HepG2 (cell line): Measurements from ENCODE around the gene AUTS2. TPM values are rescaled to one million over a fixed set of nuclear protein-coding genes. Genes with fewer than 3 reads are reported as not detected.

Source experiments
- ATAC-seq: fragments of 200-7000 bp; cut with Tn5 transposase; 3 replicates; pipeline ENCODE4 v1.9.1; 2020; ENCODE audit warnings: mild to moderate bottlenecking, moderate library complexity
- BruUV-seq: library from RNA; stranded (reverse); fragments of 400-500 nt; replicated peaks from 2 replicates; lab custom pipeline; 2021; lab: Mats Ljungman, UMichigan
- CTCF ChIA-PET: fragments of 300-600 bp; formaldehyde crosslinking; extraction: SDS; loops from one replicate; lab custom pipeline; 2021; ENCODE audit warnings: low total read pairs, inconsistent platforms, low intra/inter-chr PET ratio; lab: Yijun Ruan, JAX
- POLR2A ChIA-PET: fragments of 350-600 bp; sonication (Branson Sonifier 250); formaldehyde crosslinking; loops from one replicate; lab custom pipeline; 2020; ENCODE audit warnings: antibody characterized with exemption, inconsistent platforms; lab: Yijun Ruan, JAX
- DNase-seq: peaks from one replicate; pipeline ENCODE4 v3.0.0-alpha.2; 2015; ENCODE audit warnings: low spot score
- FAIRE-seq: peaks from 3 replicates; lab custom pipeline; 2011; peaks lifted over from hg19 to GRCh38; lab: Jason Lieb, UNC
- H2AFZ ChIP-seq: one replicate; pipeline ENCODE4 v1.6.1; 2011; ENCODE audit warnings: low read length, inconsistent platforms
- H3K27ac ChIP-seq: fragments of 300-600 bp; 3 replicates; pipeline ENCODE4 v1.8.0; 2011; ENCODE audit warnings: mixed run types, mild to moderate bottlenecking, mixed read lengths, low read length, inconsistent platforms; ENCODE audit not compliant: insufficient read depth; ENCODE audit errors: extremely low read length
- H3K27me3 ChIP-seq, 2 experiments: fragments of 200-600 bp in 1 of 2; 2 replicates in 1 of 2; 3 replicates in 1 of 2; pipeline versions ENCODE4 v1.6.0 to v1.8.0; 2011; ENCODE audit warnings: low read length in 2 of 2, mild to moderate bottlenecking in 2 of 2, moderate library complexity in 2 of 2, inconsistent platforms in 1 of 2; ENCODE audit not compliant: insufficient read depth in 2 of 2, control insufficient read depth in 1 of 2
- H3K36me3 ChIP-seq, 2 experiments: fragments of 200-600 bp in 1 of 2; replicated peaks in 1 of 2; 2 replicates in 1 of 2; 3 replicates in 1 of 2; pipeline versions ENCODE4 v1.5.1 to v1.8.0; 2011; ENCODE audit warnings: low read length in 2 of 2, inconsistent platforms in 1 of 2; ENCODE audit not compliant: insufficient read depth in 2 of 2, control insufficient read depth in 1 of 2
- H3K4me1 ChIP-seq: 2 replicates; pipeline ENCODE4 v1.5.1; 2012; ENCODE audit warnings: low read length, inconsistent platforms; ENCODE audit not compliant: insufficient read depth
- H3K4me2 ChIP-seq: 2 replicates; pipeline ENCODE4 v1.6.0; 2011; ENCODE audit warnings: low read depth, low read length, inconsistent platforms
- H3K4me3 ChIP-seq, 3 experiments: fragments of 200-600 bp in 1 of 3; sonication (generic), shearing (Covaris generic) in 1 of 3; replicated peaks in 1 of 3; 2 replicates each; pipeline ENCODE4 v1.5.1; 2011 to 2016; ENCODE audit warnings: low read length in 3 of 3, inconsistent platforms in 2 of 3, low read depth in 2 of 3, mild to moderate bottlenecking in 2 of 3, control low read depth in 1 of 3, mixed read lengths in 1 of 3; ENCODE audit not compliant: insufficient read depth in 1 of 3
- H3K79me2 ChIP-seq: one replicate; pipeline ENCODE4 v1.6.1; 2011; ENCODE audit warnings: low read length, inconsistent platforms; ENCODE audit not compliant: insufficient read depth
- H3K9ac ChIP-seq: 2 replicates; pipeline ENCODE4 v1.6.0; 2011; ENCODE audit warnings: mild to moderate bottlenecking, low read depth, low read length, inconsistent platforms; ENCODE audit not compliant: insufficient read depth
- H3K9me3 ChIP-seq: 2 replicates; pipeline ENCODE4 v1.5.1; 2012; ENCODE audit warnings: mild to moderate bottlenecking, low read length
- H4K20me1 ChIP-seq: 2 replicates; pipeline ENCODE4 v1.6.0; 2011; ENCODE audit warnings: inconsistent platforms, mild to moderate bottlenecking, low read length, moderate library complexity; ENCODE audit not compliant: insufficient read depth
- KLF9 ChIP-seq: IDR thresholded peaks from 2 replicates; pipeline ENCODE4 v1.6.1; 2016; ENCODE audit warnings: low read depth
- KMT2A ChIP-seq: sonication (generic); formaldehyde crosslinking; IDR thresholded peaks from 2 replicates; pipeline ENCODE4 v1.4.0; 2020; ENCODE audit warnings: missing genetic modification reagents
- POLR2A ChIP-seq, 2 experiments: IDR thresholded peaks; 2 replicates each; pipeline ENCODE4 v1.6.1; 2011; ENCODE audit warnings: low read depth in 2 of 2, low read length in 2 of 2, mild to moderate bottlenecking in 1 of 2, moderate library complexity in 1 of 2; ENCODE audit not compliant: insufficient read depth in 1 of 2
- RAD51 ChIP-seq: fragments of 450-650 bp; IDR thresholded peaks from 2 replicates; pipeline ENCODE4 v1.6.1; 2016; ENCODE audit warnings: borderline replicate concordance
- RFXAP ChIP-seq: sonication (generic); formaldehyde crosslinking; IDR thresholded peaks from 2 replicates; pipeline ENCODE4 v1.4.0; 2020; ENCODE audit warnings: missing genetic modification reagents, borderline replicate concordance
- ZMAT3 ChIP-seq: sonication (generic); formaldehyde crosslinking; conservative IDR thresholded peaks from 2 replicates; pipeline ENCODE4 v1.7.0; 2021; ENCODE audit warnings: missing genetic modification reagents
- ZNF792 ChIP-seq: IDR thresholded peaks from 2 replicates; pipeline ENCODE4 v1.6.1; 2016
- WGBS: methylation state at CpG from one replicate; pipeline ENCODE4 v1.1.6; 2017; ENCODE audit warnings: low lambda C conversion rate; 5-methylcytosine and 5-hydroxymethylcytosine counted together
- in situ Hi-C: cut with HindIII; loops from 2 replicates; pipeline ENCODE4 v1.10.0; 2017; ENCODE audit warnings: low pct_unique_long_range_greater_than_20kb; ENCODE audit not compliant: extremely low pct_ligation_motif_present
- intact Hi-C: fragments of 100-400 bp; cut with micrococcal nuclease; formaldehyde crosslinking; loops from one replicate; pipeline ENCODE4 v1.10.0; 2022; ENCODE audit not compliant: unreplicated experiment
- polyA plus RNA-seq, 8 experiments: library from polyadenylated mRNA; depleted of rRNA in 3 of 8; stranded (reverse) in 7 of 8; unstranded in 1 of 8; fragments of >200 nt; fragmentation: Illumina TruSeq in 4 of 8; extraction: Trizol in 4 of 8; gene quantifications; 2 replicates each; pipeline versions ENCODE4 v1.2.1 to v1.2.3, GENCODE V29; 2011 to 2016; ENCODE audit warnings: low read depth in 4 of 8, missing spikeins in 1 of 8, mixed read lengths in 1 of 8; ENCODE audit not compliant: insufficient read depth in 1 of 8
- total RNA-seq, 5 experiments: library from RNA; depleted of rRNA; stranded (reverse); fragments of >200 nt; fragmentation: Illumina TruSeq; extraction: Trizol; gene quantifications; 2 replicates each; pipeline ENCODE4 v1.2.3, GENCODE V29; 2016; ENCODE audit warnings: low read depth in 1 of 5
- TF ChIP-seq, protein P1 (sequence below): sonication (generic); formaldehyde crosslinking; conservative IDR thresholded peaks from 2 replicates; pipeline ENCODE4 v1.8.0; 2022; ENCODE audit warnings: missing genetic modification reagents
- TF ChIP-seq, protein P2 (sequence below): IDR thresholded peaks from 2 replicates; pipeline ENCODE4 v1.6.1; 2016; ENCODE audit warnings: mild to moderate bottlenecking
- TF ChIP-seq, protein P3 (sequence below): IDR thresholded peaks from 2 replicates; pipeline ENCODE4 v1.6.1; 2012; ENCODE audit warnings: low read length, improper control_type of control experiment
- TF ChIP-seq, protein P4 (sequence below): sonication (generic); formaldehyde crosslinking; IDR thresholded peaks from 2 replicates; pipeline ENCODE4 v1.8.1; 2022; ENCODE audit warnings: mild to moderate bottlenecking, missing genetic modification reagents

The AUTS2 gene
- total and polyA plus RNA-seq, 2 of the 13 experiments (the other 11 are each of a cell fraction or from before 2014, with no cell fraction given) = 0.38 TPM; not detected in 1

DNA sequence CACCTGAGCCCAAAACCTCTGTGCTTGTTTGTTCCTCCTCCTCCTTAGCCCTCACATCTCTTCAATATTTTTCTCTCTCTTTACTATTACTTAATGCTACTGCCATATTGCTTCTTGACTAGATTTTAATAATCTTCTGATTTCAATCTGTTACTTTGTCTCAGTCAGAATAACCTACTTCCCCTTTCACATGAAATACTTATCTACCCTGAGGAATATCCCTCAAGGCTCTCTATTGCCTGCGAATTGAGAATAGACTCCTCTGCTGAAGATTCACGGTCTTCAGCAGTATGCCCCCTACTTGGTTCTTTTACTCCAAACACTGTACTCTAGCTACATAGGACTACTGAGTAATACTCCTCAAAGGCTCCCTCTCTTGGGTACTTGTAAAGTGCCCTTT, 430.3 kb downstream of the AUTS2 start (continued):
- TF ChIP-seq, protein P1, sequence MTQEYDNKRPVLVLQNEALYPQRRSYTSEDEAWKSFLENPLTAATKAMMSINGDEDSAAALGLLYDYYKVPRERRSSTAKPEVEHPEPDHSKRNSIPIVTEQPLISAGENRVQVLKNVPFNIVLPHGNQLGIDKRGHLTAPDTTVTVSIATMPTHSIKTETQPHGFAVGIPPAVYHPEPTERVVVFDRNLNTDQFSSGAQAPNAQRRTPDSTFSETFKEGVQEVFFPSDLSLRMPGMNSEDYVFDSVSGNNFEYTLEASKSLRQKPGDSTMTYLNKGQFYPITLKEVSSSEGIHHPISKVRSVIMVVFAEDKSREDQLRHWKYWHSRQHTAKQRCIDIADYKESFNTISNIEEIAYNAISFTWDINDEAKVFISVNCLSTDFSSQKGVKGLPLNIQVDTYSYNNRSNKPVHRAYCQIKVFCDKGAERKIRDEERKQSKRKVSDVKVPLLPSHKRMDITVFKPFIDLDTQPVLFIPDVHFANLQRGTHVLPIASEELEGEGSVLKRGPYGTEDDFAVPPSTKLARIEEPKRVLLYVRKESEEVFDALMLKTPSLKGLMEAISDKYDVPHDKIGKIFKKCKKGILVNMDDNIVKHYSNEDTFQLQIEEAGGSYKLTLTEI (CRISPR knock-in tag) = no peak

DNA sequence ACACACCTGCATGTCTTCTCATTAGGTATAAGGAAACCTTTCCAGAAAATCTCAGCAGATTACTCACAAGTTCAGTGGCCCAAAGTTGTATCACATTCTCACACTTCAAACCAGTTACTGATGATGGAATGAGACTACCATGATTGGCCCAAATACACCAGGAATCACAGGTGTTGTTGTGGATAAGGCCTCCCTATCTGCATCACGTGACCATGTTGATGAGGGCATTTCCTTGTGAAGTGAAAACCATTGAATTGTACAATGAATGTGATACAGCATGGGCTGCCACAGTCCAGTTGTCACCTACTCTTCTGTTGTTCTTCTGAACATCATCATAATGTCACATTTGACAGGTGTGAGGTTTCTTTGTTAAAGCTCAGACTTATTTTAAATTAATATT, 431.7 kb downstream of the AUTS2 start:
- no peaks in the 10 kb centered on the region for H3K79me2 ChIP-seq
- H3K4me2 ChIP-seq = no peak overlapping the region
- BruUV-seq = no TSS peak
- H3K4me1 ChIP-seq = no peaks in the 10 kb centered on the region
- no peaks in the 10 kb centered on the region for H3K9me3 ChIP-seq
- POLR2A ChIA-PET = no interaction called here
- intact Hi-C loops (no loop called here), in situ Hi-C loops (no loop called here)
- CTCF ChIA-PET = no interaction called here
- no peak overlapping the region for H3K27ac ChIP-seq
- no peak overlapping the region for H2AFZ ChIP-seq
- H3K27me3 ChIP-seq = no peaks in the 10 kb centered on the region
- FAIRE-seq (no peak), ATAC-seq (no peak), DNase-seq (no peak)
- peak; percentile 60; the same call in 1 of the 2 replicates for TF ChIP-seq RAD51
- no peak for TF ChIP-seq ZNF792
- no CpG with 5 or more reads among the region's 1 CpG for WGBS
- no peaks in the 10 kb centered on the region for H4K20me1 ChIP-seq
- H3K9ac ChIP-seq = no peak overlapping the region
- H3K4me3 ChIP-seq = no peak overlapping the region
- H3K36me3 ChIP-seq = no peaks in the 10 kb centered on the region

DNA sequence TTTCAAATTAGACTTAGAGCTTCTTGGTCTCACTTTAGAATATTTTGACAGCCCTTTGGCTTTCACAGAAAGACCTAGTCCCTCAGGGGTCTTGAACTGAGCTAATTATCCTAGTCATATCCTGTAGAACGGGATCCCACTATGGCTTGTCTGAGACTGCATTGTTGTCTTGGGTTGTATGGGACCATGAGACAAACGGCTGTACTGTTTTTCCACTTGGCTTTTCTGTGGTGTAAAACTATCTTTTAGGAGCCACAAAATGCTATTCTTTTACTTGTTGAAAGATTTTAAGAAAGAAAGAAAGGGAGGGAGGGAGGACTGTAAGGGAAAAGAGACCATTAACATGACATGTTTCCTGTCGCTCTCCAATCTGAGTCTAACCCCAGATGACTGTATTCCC, 432.5 kb downstream of the AUTS2 start:
- intact Hi-C loops (no loop called here), in situ Hi-C loops (no loop called here)
- ATAC-seq (no peak), FAIRE-seq (no peak), DNase-seq (no peak)
- BruUV-seq = no TSS peak
- no peaks in the 10 kb centered on the region for H3K27me3 ChIP-seq
- H3K4me1 ChIP-seq = no peaks in the 10 kb centered on the region
- ChIA-PET CTCF (no interaction called here), POLR2A (no interaction called here)
- no peaks in the 10 kb centered on the region for H3K79me2 ChIP-seq
- H4K20me1 ChIP-seq = no peaks in the 10 kb centered on the region
- no peaks in the 10 kb centered on the region for H3K36me3 ChIP-seq
- 5% methylated on average over 3 of the region's 3 CpGs for WGBS
- H3K4me2 ChIP-seq = no peak overlapping the region
- no peaks in the 10 kb centered on the region for H3K9me3 ChIP-seq
- no peak overlapping the region for H3K9ac ChIP-seq
- H3K27ac ChIP-seq = no peak overlapping the region
- no peak overlapping the region for H2AFZ ChIP-seq
- no peak overlapping the region for H3K4me3 ChIP-seq
- TF ChIP-seq ZMAT3 (CRISPR knock-in tag) (no peak), KMT2A (CRISPR knock-in tag) (no peak), POLR2A (IDR thresholded peaks at IDR 0.05; ENCODE audit: insufficient read depth in 1 of 2, low read depth in 2 of 2, low read length in 2 of 2) (no peak), KLF9 (CRISPR knock-in tag) (no peak), RFXAP (CRISPR knock-in tag) (no peak)
- TF ChIP-seq, protein P2, sequence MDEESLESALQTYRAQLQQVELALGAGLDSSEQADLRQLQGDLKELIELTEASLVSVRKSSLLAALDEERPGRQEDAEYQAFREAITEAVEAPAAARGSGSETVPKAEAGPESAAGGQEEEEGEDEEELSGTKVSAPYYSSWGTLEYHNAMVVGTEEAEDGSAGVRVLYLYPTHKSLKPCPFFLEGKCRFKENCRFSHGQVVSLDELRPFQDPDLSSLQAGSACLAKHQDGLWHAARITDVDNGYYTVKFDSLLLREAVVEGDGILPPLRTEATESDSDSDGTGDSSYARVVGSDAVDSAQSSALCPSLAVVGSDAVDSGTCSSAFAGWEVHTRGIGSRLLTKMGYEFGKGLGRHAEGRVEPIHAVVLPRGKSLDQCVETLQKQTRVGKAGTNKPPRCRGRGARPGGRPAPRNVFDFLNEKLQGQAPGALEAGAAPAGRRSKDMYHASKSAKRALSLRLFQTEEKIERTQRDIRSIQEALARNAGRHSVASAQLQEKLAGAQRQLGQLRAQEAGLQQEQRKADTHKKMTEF = no peak
- TF ChIP-seq, protein P3, sequence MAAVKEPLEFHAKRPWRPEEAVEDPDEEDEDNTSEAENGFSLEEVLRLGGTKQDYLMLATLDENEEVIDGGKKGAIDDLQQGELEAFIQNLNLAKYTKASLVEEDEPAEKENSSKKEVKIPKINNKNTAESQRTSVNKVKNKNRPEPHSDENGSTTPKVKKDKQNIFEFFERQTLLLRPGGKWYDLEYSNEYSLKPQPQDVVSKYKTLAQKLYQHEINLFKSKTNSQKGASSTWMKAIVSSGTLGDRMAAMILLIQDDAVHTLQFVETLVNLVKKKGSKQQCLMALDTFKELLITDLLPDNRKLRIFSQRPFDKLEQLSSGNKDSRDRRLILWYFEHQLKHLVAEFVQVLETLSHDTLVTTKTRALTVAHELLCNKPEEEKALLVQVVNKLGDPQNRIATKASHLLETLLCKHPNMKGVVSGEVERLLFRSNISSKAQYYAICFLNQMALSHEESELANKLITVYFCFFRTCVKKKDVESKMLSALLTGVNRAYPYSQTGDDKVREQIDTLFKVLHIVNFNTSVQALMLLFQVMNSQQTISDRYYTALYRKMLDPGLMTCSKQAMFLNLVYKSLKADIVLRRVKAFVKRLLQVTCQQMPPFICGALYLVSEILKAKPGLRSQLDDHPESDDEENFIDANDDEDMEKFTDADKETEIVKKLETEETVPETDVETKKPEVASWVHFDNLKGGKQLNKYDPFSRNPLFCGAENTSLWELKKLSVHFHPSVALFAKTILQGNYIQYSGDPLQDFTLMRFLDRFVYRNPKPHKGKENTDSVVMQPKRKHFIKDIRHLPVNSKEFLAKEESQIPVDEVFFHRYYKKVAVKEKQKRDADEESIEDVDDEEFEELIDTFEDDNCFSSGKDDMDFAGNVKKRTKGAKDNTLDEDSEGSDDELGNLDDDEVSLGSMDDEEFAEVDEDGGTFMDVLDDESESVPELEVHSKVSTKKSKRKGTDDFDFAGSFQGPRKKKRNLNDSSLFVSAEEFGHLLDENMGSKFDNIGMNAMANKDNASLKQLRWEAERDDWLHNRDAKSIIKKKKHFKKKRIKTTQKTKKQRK = no peak
- TF ChIP-seq, protein P4, sequence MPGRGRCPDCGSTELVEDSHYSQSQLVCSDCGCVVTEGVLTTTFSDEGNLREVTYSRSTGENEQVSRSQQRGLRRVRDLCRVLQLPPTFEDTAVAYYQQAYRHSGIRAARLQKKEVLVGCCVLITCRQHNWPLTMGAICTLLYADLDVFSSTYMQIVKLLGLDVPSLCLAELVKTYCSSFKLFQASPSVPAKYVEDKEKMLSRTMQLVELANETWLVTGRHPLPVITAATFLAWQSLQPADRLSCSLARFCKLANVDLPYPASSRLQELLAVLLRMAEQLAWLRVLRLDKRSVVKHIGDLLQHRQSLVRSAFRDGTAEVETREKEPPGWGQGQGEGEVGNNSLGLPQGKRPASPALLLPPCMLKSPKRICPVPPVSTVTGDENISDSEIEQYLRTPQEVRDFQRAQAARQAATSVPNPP (CRISPR knock-in tag) = no peak
